Endothelial cell (in vitro differentiated cells): ENCODE results near the gene E2F7. TPM values are rescaled to one million over a fixed set of nuclear protein-coding genes. Genes with fewer than 3 reads are reported as not detected.

Source experiments
- DNase-seq: peaks from one replicate; pipeline ENCODE4 v3.0.0; 2021; ENCODE audit warnings: low spot score
- H3K27ac Mint-ChIP-seq: one replicate; pipeline ENCODE4 v1.8.0; 2021; ENCODE audit warnings: mixed read lengths, inconsistent platforms; ENCODE audit not compliant: unreplicated experiment
- H3K27me3 Mint-ChIP-seq: one replicate; pipeline ENCODE4 v1.8.0; 2021; ENCODE audit warnings: mild to moderate bottlenecking, moderate library complexity, mixed read lengths, inconsistent platforms; ENCODE audit not compliant: unreplicated experiment
- H3K36me3 Mint-ChIP-seq: one replicate; pipeline ENCODE4 v1.8.0; 2021; ENCODE audit warnings: mild to moderate bottlenecking, low read depth, mixed read lengths, inconsistent platforms; ENCODE audit not compliant: unreplicated experiment
- H3K4me1 Mint-ChIP-seq: one replicate; pipeline ENCODE4 v1.8.0; 2021; ENCODE audit warnings: mild to moderate bottlenecking, mixed read lengths, inconsistent platforms; ENCODE audit not compliant: unreplicated experiment
- H3K4me3 Mint-ChIP-seq: one replicate; pipeline ENCODE4 v1.8.0; 2021; ENCODE audit warnings: mild to moderate bottlenecking, mixed read lengths, inconsistent platforms; ENCODE audit not compliant: unreplicated experiment
- H3K9me3 Mint-ChIP-seq: one replicate; pipeline ENCODE4 v1.8.0; 2021; ENCODE audit warnings: mixed read lengths, inconsistent platforms; ENCODE audit not compliant: unreplicated experiment
- CTCF ChIP-seq: fragments of 200-600 bp; sonication (generic); IDR thresholded peaks from one replicate; pipeline ENCODE4 v1.5.0; 2021; ENCODE audit warnings: antibody characterized with exemption; ENCODE audit not compliant: unreplicated experiment
- total RNA-seq: library from RNA; stranded (reverse); fragmentation: NEBNext Ultra II Directional; extraction: Animal tissue kit (Norgen Biotek cat#: 25700); gene quantifications from one replicate; pipeline ENCODE4 v1.2.1, GENCODE V29; 2021; ENCODE audit not compliant: unreplicated experiment

The E2F7 gene
- total RNA-seq, 1 donor from 2014 or later, result 6.2 TPM

DNA sequence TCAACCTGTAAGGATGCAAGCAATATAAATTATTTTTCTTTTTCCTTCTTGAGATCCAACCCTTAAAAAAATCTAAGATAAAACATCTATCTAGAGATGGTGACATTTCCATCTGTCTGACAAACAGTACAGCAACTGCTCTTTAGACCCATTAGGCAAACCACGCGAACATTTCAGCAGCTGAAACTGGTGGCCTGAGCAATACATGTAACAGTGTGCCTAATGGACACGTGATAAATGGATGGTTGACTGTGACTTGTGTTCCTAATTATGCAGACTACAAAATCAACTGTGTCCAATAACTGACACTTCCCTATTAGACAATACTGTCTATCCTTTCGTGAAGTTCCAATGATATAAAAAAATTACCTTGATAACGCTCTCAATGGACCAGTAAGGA lies 18.9 kb downstream of the E2F7 start:
- DNase-seq, result no peak
- H3K4me1 Mint-ChIP-seq, result no peaks in the 10 kb centered on the region
- no peaks in the 10 kb centered on the region for H3K27me3 Mint-ChIP-seq
- no peak for TF ChIP-seq CTCF
- H3K36me3 Mint-ChIP-seq, result peaks cover 10% of the 10 kb centered on the region
- no peaks in the 10 kb centered on the region for H3K9me3 Mint-ChIP-seq
- H3K4me3 Mint-ChIP-seq, result no peak overlapping the region
- no peak overlapping the region for H3K27ac Mint-ChIP-seq

DNA sequence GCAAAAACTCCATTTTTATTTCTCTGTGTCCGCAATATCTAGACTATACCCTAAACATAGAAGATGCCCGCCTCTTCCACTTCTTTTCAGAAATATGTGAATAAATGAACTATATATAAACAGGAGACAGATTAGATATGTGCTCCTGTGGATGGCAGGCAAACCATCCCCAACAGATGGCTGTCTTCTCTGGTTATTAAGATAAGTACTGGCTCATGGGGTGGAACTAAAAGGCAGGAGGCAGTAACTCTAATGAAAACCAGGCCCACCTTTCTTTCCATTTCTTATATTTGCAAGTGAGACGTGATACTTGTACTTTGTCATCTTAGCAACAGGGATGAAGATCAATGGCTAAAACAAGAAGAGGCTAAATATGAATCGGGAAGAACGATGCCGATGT lies 20.2 kb downstream of the E2F7 start:
- DNase-seq, result no peak
- Mint-ChIP-seq H3K4me3 (no peak overlapping the region), H3K27ac (no peak overlapping the region), H3K27me3 (no peaks in the 10 kb centered on the region), H3K4me1 (no peaks in the 10 kb centered on the region), H3K36me3 (peaks cover 17% of the 10 kb centered on the region), H3K9me3 (no peaks in the 10 kb centered on the region)
- no peak for TF ChIP-seq CTCF

DNA sequence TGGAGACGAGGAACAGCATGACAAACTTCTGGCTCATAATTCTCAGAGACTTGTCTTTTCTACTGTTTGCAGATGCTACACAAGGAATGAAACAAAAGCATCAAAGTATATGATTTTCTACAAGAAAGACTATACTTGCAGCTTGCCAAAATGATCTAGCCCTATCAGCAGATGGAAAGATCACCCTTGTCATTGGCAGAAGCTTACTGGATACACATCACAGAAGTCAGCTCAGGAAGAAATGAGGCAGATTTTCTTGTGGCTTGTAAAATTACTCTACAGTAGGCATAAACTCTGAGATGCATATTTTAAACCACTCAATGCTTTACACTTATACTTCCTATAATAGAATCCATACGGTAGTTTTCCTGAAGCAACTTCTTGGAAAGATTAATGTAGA lies 20.6 kb downstream of the E2F7 start:
- H3K4me1 Mint-ChIP-seq, result no peaks in the 10 kb centered on the region
- H3K9me3 Mint-ChIP-seq, result no peaks in the 10 kb centered on the region
- H3K27me3 Mint-ChIP-seq, result no peaks in the 10 kb centered on the region
- no peak for DNase-seq
- H3K27ac Mint-ChIP-seq, result no peak overlapping the region
- TF ChIP-seq CTCF, result no peak
- H3K4me3 Mint-ChIP-seq, result no peak overlapping the region
- H3K36me3 Mint-ChIP-seq, result peaks cover 17% of the 10 kb centered on the region

GRCh38 chr12:77042833-77043232 lies 22.5 kb downstream of the E2F7 start:
- no peak overlapping the region for H3K27ac Mint-ChIP-seq
- no peaks in the 10 kb centered on the region for H3K9me3 Mint-ChIP-seq
- TF ChIP-seq CTCF, result no peak
- peaks cover 17% of the 10 kb centered on the region for H3K36me3 Mint-ChIP-seq
- DNase-seq, result no peak
- H3K4me3 Mint-ChIP-seq, result no peak overlapping the region
- no peaks in the 10 kb centered on the region for H3K4me1 Mint-ChIP-seq
- H3K27me3 Mint-ChIP-seq, result no peaks in the 10 kb centered on the region

DNA sequence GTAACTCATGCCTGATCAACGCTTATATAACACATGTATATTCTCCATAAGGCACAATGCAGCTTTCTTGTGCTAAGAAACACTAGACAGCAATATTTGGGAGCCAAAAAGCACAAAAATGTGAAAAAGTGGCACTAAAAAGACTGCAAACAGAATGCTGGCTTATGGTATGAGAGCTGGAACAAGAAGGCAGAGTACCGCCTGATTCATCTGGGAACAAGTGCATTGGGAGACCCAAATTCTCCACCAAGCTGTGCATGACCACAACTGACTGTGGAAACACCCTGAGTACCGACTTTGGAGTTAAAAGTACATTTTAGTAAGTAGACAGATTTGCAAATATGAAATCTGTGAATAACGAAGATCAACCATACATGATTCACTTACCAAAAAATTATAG lies 25.1 kb downstream of the E2F7 start:
- Mint-ChIP-seq H3K27me3 (no peaks in the 10 kb centered on the region), H3K4me3 (no peak overlapping the region), H3K9me3 (no peaks in the 10 kb centered on the region), H3K4me1 (no peaks in the 10 kb centered on the region), H3K27ac (no peak overlapping the region), H3K36me3 (peaks cover 14% of the 10 kb centered on the region)
- no peak for DNase-seq
- no peak for TF ChIP-seq CTCF
